SU-DHL-6 (cell line): Measurements from ENCODE around the gene DPP10.

ENCODE experiments used
- CTCF ChIP-seq: fragments of 200-600 bp; sonication (generic); IDR thresholded peaks from one replicate; pipeline ENCODE4 v1.5.1; 2017; ENCODE audit warnings: antibody characterized with exemption, mild to moderate bottlenecking, low read length, moderate library complexity; ENCODE audit not compliant: insufficient read depth, poor library complexity, severe bottlenecking
- EZH2phosphoT487 ChIP-seq: fragments of 200-600 bp; sonication (generic), shearing (Covaris generic); conservative IDR thresholded peaks from 2 replicates; pipeline ENCODE4 v1.6.1; 2018; ENCODE audit warnings: mild to moderate bottlenecking, antibody characterized with exemption, low read length, moderate library complexity, mixed read lengths

GRCh38 chr2:114843963-114844362 is 401.5 kb downstream of the DPP10 start:
- TF ChIP-seq CTCF (no peak), EZH2phosphoT487 (no peak)
